GM19043 (cell line): ENCODE data around the gene IL10RA.

Experiments
- ATAC-seq: cut with Tn5 transposase; IDR thresholded peaks from one replicate; pipeline ENCODE4 v1.9.1; 2021; ENCODE audit warnings: low read depth; ENCODE audit not compliant: unreplicated experiment

IL10RA gene

DNA sequence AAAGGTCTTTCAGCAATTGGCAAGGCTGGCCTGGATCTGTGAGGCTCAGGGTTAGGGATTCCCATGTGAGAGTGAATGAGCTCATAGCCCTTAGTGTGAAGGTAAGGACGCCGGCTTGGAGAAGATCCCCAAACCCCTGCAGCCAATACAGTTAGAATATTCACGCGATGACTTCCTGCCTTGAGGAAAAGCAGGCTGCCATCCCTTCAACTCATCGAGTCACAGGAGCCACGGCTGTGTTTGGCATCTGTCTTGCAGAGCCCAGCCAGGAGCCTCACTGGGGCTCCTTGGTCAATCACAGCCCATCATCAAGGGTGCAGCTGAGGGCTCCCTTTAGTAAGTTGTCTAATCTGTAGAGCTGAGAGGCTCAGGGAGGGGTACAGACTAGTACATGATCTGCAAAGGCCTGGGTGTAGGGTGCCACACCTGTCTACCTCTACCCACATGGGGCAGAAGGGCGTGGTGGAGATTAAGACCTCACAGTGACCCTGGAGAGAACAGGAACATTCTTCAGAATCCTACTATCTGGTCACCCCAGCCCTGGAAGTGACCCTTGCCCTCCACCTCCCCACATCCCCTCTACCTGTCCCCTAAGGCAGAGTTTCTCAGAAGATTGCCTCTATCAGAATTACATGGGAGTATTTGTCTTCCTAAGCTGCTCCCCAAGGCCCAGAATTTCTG lies 18.5 kb downstream of the IL10RA start:
- ATAC-seq, result no peak

DNA sequence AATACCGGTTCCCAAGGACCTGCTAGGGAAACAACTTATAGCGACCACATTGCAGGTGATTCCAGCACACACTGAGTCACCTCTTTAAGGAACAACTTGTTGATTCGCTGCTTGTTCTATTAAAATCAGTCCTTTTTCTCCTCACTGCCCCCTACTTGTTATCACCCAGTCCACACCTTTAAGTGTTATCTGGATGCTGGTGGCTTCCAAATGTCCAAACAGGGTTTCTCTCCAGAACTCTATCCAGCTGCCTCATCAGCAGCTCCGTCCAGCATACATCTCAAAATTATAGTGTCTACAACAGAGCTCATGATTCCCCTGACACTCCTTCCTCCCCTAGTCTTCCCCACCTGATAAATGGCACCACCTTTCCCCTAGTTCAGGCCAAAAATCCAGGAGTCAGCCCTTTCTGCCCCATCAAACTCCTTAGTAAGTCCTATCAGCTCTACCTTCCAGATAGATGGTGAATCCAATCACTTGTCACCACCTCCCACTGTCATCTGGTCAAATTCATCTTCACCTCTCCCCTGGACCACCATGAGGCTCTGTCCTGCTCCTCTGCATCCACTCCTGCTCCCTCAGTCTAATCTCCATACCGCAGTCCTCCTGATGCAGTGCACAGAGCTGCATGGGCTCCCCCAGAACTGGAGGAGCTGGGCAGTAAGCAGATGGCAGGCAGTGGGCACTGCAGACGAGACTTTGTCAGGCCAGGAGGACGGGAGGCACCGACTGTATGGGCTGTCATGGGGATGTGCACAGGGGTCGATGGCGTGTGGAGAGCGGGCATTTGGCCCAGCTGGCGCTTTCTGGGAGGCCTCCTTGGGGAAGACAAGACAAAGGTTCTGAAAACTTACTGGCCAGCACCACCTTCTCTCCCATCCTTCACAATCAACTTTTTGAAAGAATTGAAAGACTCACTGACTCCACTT lies 19.3 kb downstream of the IL10RA start:
- no peak for ATAC-seq

- ATAC-seq, result no peak
These were observed 19.9 kb downstream of the IL10RA start for GRCh38 chr11:118006153-118006534.

DNA sequence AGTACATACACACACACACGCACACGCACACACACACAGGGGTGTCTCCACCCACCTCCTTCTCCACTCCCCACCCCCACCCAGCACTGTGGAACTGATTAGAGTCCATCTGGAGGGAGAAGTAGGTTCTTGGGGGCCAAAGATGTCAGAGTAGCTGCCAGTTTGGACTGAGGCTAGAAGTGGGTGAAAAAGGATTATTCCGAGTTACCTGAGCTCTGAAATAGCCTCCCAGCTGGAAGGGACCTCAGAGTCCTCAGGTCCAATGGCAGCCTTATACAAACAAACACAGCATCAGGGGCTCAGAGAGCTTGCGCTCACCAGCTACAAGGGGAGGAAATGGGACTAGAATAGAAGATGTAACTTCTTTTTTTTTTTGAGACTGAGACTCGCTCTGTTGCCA lies 20.8 kb downstream of the IL10RA start:
- no peak for ATAC-seq

DNA sequence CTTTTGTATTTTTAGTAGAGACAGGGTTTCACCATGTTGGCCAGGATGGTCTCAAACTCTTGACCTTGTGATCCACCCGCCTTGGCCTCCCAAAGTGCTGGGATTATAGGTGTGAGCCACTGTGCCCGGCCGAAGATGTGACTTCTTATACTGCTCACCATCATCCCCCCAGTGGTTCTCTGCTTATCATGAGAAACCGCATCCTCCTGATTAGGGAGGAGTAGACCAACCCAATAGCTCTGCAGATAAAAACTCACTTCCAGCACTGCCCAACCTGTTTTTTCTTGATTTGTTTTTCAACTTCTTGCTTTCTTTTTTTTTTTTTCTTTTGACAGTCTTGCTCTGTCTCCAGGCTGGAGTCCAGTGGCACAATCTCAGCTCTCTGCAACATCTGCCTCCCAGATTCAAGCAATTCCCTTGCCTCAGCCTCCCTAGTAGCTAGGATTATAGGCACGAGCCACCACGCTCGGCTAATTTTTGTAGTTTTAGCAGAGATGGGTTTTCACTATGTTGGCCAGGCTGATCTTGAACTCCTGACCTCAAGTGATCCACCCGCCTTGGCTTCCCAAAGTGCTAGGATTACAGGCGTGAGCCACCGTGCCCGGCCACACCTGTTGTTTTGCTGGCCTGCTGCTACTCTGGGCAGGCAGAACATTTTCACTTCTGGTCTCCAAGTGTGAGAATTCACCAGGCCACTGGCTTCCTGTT lies 21.5 kb downstream of the IL10RA start:
- peak; percentile 37 for ATAC-seq

- no peak for ATAC-seq
These were observed 22.2 kb downstream of the IL10RA start for GRCh38 chr11:118008271-118008911.

DNA sequence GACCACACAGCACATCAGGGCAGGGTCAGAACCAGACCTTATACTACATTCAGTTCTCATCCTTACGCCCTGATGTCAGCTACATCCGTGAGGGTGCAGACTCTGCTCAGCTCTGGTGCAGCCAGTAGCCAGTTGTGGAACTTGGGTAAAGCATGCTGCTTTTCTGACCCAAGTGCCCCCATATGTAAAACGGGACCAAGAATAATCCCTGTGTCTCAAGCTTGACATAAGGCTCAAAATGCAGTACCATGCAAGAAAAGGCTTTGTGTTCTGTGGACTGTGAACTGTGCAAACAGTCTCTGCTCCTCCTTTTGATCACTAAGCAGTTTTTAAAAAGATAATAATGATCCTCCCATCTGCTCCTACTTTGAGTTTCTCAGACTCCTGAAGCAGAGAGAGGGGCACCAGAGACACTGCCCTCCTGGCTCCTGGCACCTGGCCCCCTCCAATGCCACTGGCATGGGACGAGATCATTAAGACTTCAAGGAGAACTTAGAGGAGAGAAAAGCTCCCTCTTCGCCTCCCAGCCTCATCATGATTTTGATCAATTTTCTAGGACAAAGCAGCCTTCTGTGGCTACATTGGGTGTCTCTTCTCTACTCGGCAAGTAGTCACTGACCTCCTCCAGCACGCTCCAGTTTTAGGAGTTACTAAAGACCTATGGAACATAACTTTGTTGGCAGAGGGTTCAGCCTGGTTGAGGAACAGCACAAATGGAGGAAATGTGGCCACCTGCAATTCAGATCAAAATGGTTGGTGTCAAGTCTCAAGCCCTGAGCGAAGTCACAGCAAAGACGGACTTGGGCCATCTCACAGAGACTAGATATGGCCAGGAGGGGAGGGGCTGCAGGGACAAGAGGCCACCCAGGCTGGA lies 23.9 kb downstream of the IL10RA start:
- ATAC-seq, result no peak

DNA sequence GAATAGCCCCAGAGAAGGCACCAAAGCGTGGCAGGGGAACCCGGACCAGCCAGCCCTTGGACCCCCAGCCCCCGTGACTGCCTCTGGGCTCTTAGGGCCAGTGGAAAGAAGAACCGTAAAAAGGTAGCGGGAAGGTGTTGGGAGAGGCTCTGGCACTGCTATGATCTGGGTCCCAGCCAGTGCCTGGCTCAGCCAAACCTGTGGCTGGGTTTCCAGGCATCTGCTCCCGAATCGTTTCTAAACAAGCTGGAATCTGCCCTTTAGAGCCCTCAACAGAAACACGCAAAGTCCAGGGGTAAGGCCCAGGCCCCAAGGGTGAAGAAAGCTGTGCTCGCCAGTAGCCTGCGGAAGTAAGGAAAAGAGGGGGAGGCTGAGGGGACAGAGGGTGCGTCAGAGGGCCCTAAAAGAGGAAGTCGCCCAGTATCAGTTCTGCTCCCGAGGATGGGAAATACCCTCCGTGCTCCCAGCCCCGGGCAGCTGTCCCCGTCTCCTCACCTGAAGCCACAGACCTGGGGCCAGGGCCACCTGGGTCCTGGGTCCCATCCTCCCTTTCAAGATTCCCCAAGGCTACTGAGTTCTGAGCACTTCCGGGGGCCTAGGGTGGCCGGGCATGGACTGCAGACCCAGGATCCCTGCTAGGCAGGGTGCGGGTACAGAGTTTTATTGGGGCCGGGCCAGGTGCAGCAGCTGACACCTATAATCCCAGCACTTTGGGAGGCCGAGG lies 24.7 kb downstream of the IL10RA start:
- ATAC-seq, result peak; percentile 75

GRCh38 chr11:118012083-118012669 lies 26.0 kb downstream of the IL10RA start:
- ATAC-seq, result no peak

DNA sequence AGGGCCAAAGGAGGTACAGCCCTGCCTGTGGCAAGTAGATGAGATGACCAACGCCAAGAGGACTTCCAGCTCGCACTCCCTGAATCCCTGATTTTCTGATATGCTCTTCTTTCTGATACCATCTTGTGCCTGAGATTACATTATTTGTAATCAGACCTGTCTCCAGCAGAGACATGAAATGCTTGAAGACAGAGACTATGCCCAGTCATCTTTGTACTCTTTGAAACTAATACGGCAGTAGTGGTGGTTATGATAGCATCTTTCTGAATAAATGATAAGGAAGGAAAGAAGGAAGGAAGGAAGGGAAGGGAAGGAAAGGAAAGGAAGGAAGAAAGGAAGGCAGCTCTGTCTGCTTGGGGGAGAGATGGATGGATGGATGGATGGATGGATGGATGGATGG lies 27.8 kb downstream of the IL10RA start:
- ATAC-seq, result no peak

GRCh38 chr11:118015385-118015841 lies 29.2 kb downstream of the IL10RA start:
- no peak for ATAC-seq

GRCh38 chr11:118016104-118016503 lies 29.9 kb downstream of the IL10RA start:
- no peak for ATAC-seq

- no peak for ATAC-seq
These were observed 30.9 kb downstream of the IL10RA start for GRCh38 chr11:118017111-118017510.

DNA sequence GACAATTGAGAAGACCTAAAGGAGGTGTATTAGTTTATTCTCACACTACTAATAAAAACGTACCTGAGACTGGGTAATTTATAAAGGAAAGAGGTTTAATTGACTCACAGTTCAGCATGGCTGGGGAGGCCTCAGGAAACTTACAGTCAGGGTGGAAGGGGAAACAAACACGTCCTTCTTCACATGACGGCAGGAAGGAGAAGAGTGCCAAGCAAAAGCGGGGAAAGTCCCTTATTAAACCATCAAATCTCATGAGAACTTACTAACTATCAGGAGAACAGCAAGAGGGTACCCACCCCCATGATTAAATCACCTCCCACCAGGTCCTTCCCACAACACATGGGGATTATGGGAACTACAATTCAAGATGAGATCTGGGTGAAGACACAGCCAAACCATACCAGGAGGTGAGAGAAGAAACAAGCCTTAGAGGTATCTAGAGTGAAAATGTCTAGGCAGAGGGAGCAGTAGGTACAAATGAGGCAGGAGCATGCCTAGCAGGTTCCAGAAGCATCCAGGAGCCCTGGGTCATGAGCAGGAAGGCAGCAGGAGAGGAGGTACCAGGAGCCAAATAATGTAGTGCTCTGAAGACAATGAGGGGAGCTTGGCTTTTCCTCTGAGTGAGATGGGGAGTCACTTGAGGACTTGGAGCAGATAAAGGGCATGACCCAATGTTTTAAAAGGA lies 31.6 kb downstream of the IL10RA start:
- no peak for ATAC-seq

- ATAC-seq, result no peak
These were observed 32.2 kb downstream of the IL10RA start for GRCh38 chr11:118018401-118018800.

- ATAC-seq, result no peak
These were observed 35.0 kb downstream of the IL10RA start for GRCh38 chr11:118021146-118021545.

DNA sequence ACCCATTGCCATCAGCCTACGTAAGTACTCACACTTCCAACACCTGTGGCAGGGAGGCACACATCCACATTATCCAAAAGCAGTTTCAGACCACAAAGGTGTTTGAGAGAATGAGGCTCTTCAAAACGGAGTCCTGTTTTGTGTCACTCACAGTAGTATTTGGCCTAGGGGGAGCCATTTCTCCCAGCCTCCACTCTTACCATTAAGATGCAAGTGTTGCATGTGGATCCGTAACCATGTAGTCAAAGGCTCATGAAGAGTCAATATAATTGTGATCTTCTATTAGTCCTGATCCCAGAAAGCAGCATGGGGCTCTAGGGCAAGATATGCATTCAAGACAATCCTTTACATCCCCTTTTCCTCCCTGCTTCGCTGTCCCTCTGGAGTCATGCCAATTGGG lies 41.5 kb downstream of the IL10RA start:
- no peak for ATAC-seq

DNA sequence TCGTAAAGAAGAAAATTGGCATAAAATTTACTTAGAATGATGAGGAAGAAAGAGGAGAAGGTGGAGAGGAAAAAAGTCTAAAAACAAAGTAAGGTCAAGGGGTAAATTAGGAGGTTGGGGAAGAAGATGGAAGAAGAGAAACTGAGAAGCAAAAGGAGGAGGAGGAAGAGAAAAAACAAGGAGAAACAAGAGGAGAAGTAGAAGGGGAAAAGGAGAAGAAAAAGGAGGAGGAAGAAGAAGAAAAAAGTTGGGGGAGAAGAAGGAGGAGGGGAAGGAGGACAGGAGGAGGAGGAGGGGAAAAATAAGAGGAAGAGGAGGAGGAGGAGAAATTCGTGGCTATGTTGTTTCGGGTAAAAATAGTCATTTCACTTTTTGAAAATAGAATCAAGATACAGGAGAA lies 42.4 kb downstream of the IL10RA start:
- no peak for ATAC-seq
